MM.1S (cell line): ENCODE results near the gene STEAP1B.

ENCODE experiments used
- CTCF ChIP-seq: fragments of 300-600 bp; sonication (generic); IDR thresholded peaks from 2 replicates; pipeline ENCODE4 v1.5.1; 2016; ENCODE audit warnings: antibody characterized with exemption, low read length, mixed read lengths
- EZH2 ChIP-seq: fragments of 300-600 bp; sonication (generic); optimal IDR thresholded peaks from 2 replicates; pipeline ENCODE3; 2017; ENCODE audit warnings: low read depth, mild to moderate bottlenecking, antibody characterized with exemption, low read length, mixed read lengths
- EZH2phosphoT487 ChIP-seq: fragments of 300-600 bp; sonication (generic); IDR thresholded peaks from 2 replicates; pipeline ENCODE4 v1.6.1; 2018; ENCODE audit warnings: antibody characterized with exemption, low read length

- TF ChIP-seq CTCF (no peak), EZH2phosphoT487 (no peak), EZH2 (no peak)
These were observed 112.4 kb downstream of the STEAP1B start for GRCh38 chr7:22387583-22387982.
